Measurements from ENCODE around the gene NCOA7.

The NCOA7 gene

GRCh38 chr6:125812394-125813292 is 21.9 kb downstream of the NCOA7 start:
- no peak for DNase-seq (ENCODE audit: low read depth in 2 of 2, low spot score in 1 of 2)

DNA sequence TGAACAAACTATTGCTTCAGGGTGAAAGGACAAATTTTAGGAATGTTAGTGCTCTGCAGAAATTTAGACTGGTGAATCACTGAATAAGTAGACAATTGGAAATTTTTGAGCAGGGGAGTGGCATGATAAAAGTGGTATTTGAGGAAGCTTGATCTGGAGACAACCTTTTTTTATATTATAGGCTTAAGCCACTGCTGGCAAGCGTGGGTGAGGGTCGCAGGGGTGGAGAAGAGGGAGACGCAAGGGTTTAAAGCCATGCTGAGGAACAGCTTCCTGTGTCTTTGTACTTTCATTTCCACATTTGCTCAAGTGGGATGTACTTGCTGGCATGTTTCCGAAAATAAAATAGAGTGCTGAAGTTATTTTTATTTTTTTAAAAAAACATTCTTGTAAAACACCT is 23.7 kb downstream of the NCOA7 start:
- DNase-seq (ENCODE audit: low read depth in 2 of 2, low spot score in 1 of 2), result no peak

DNA sequence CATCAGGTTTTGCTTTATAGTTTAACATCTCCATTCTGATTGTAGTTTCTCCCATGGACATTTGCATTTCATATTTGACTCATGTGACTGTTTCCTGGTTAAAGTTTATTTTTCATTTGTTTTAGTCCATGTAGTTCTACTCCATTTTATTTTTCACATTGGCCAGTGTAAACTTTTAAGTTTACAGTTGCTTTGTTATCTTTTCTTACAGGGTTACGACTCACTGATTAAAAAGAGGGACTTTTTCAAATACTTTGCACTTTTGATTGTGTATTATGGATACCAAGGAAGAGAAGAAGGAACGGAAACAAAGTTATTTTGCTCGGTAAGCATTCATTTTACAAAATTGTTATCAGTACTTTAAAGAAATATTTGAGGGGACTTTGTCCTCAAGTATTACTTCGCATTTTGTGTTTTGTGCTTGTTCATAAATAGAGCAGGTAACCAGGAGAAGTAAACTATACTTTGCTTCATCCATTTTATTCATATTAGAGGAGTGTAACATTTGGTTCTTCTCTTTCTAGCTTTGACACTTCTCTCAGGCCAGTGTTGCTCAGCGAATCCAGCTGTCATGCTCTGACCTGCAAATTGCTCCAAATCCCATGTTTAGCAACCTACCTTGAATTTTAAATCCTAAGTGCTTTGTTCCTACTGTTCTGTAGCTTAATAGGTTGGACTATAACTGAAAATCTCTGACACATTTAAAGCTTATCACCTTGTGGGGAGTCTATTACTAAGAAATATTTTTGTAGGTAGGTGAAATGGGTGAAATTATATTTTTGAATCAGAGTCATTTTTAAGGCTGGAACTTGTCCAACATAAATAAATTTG is 24.5 kb downstream of the NCOA7 start:
- no peak for DNase-seq (ENCODE audit: low read depth in 2 of 2, low spot score in 1 of 2)

- DNase-seq (ENCODE audit: low read depth in 2 of 2, low spot score in 1 of 2), result no peak
Observed at GRCh38 chr6:125816828-125817280, 26.1 kb downstream of the NCOA7 start.

DNA sequence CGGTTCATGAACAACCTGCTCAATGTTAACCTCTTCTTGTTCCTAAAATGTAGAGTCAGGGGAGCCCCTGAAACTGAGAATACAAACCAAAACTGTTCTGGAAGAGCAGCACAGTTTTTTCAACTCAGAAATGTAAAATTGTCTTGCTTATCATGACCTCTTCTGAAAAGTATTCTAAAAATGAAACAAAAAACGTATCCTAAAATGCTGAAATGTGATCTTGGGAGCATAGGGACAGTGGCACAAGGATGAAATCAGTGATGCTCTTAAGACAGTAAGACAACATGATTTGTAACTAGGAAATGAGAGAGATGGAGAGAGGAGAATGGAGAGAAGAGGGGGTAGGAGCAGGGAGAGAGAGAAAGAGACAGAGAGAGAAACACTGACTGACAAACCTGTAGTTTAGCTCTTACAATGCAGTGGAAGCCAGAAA is 27.5 kb downstream of the NCOA7 start:
- no peak for DNase-seq (ENCODE audit: low read depth in 2 of 2, low spot score in 1 of 2)

- DNase-seq (ENCODE audit: low read depth in 2 of 2, low spot score in 1 of 2), result no peak
Observed at GRCh38 chr6:125818772-125819260, 28.1 kb downstream of the NCOA7 start.

GRCh38 chr6:125819535-125820326 is 29.0 kb downstream of the NCOA7 start:
- DNase-seq (ENCODE audit: low read depth in 2 of 2, low spot score in 1 of 2), result no peak

DNA sequence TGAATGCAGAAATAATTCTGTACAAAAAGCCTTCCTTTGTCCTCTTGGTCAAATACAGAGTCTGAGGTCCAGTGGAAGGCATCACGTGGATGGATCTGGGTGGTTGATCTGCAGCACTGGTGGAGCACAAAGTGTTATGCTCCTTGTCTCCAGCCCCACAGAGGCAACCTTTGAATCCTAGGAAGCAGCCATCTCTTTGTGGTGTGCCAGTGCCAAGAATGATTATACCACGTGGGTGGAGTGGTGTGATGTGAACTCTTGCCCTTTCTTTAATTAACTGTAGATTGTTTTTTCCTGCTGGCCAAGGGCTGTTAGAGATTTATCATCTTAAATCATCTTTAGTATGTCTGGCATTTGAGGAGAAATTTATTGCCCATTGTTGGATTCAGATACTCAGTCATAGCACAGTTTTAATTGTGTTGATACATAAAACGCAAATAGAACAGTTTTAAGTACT is 31.1 kb downstream of the NCOA7 start:
- no peak for DNase-seq (ENCODE audit: low read depth in 2 of 2, low spot score in 1 of 2)

DNA sequence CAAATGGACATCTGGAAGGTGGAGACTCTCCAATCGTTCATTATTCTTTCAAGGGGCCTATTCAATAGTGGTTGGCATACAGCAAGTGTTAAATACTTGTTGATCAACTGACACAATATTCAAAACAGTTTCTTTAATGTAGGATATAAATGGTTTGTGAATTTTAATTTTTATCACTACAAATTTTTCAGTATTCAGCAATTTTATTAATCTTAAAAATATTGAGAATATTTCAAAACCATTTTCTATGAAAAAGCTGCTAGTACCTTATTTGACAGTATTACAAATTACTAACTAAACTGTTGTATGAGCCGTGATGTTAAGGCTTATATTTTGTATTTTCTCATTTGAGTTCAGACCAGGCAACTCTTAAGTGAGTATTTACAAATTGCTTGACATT is 32.4 kb downstream of the NCOA7 start:
- no peak for DNase-seq (ENCODE audit: low read depth in 2 of 2, low spot score in 1 of 2)

GRCh38 chr6:125824946-125825771 is 34.4 kb downstream of the NCOA7 start:
- no peak for DNase-seq (ENCODE audit: low read depth in 2 of 2, low spot score in 1 of 2)

DNA sequence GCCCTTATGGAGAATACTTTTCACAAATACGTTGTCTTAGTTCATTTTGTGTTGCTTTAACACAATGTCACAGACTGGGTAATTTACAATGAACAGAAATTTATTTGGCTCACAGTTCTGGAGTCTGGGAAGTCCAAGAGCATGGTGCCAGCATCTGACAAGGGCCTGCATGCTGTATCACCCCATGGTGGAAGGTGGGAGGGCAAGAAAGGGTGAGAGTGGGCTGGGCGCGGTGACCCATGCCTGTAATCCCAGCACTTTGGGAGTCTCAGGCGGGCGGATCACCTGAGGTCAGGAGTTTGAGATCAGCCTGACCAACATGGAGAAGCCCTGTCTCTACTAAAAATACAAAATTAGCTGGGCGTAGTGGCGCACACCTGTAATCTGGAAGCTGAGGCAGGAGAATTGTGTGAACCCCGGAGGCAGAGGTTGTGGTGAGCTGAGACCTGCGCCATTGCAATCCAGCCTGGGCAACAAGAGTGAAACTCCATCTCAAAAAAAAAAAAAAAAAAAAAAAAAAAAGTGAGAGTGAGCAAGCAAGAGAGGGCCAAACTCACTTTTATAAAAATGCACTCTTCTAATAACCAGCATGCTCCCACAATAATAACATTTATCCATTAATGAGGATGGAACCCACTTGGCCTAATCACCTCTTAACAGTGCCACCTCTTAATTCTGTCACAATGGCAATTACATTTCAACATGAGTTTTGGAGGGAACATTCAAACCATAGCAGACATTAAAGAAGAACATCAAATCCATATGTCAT is 36.1 kb downstream of the NCOA7 start:
- no peak for DNase-seq (ENCODE audit: low read depth in 2 of 2, low spot score in 1 of 2)

- DNase-seq (ENCODE audit: low read depth in 2 of 2, low spot score in 1 of 2), result no peak
Observed at GRCh38 chr6:125827788-125828320, 37.1 kb downstream of the NCOA7 start.

DNA sequence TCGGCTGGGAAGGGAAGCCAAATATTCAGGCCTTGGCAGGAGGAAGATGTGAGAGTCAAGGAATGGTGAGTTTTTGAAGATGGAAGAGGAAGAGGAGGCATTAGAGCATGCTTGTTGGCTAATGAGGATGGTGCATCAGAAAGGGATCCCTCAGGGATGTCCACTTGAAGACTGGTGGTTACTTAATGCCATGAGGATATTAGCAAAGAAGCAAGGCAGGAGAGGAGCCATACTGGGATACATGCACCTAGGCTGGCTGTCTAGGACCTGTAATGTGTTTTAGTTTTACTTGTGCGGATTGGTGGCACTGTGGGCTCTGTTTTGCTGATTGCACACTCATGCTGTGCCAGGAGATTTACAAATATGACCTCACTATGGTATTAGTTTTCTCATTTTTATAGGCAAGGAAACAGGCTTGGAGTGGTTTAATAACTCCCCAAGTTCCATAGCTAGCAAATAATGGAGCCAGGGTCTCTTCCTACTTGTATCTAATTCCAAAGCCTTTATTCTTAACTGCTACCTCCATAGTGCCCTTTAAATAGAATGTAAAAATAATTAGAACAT is 37.8 kb downstream of the NCOA7 start:
- no peak for DNase-seq (ENCODE audit: low read depth in 2 of 2, low spot score in 1 of 2)

GRCh38 chr6:125829433-125829832 is 38.7 kb downstream of the NCOA7 start:
- DNase-seq (ENCODE audit: low read depth in 2 of 2, low spot score in 1 of 2), result peak in 1 of 2 donors; percentile 3

GRCh38 chr6:125831659-125832058 is 40.9 kb downstream of the NCOA7 start:
- DNase-seq (ENCODE audit: low read depth in 2 of 2, low spot score in 1 of 2), result no peak

DNA sequence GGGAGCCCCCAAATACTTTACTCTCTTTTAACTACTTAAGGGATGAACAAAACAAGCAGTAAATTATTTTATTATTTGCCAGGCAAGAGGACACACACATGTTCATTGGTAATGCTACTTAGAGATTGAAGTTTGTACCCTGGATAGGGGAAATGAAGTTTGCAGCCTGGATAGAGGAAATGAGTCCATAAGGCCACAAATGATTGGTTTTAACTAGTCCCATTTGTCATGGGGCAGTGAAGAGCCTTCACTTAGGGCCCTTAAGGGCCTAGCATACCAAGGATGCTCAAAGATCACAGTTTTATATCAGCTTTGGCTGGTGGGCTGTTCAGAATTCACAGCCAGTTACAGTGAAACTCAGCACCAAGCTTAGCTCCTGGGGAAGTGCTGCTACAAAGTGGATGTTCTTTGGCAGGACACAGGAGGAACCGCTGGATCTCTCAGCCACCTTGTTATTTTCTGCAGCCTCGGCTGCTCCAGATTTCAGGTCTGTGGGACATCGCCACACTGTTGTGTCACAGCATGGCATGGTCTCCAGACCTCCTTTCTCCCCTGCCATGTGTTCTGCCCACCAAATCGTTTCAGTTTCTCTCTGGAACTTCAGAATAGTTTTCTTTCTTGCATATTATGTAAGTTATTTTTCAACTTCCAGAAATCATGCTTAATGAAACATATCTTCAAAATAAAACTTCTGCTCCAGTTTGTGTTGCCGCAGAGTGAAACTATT is 41.8 kb downstream of the NCOA7 start:
- DNase-seq (ENCODE audit: low read depth in 2 of 2, low spot score in 1 of 2), result no peak

GRCh38 chr6:125834348-125834747 is 43.6 kb downstream of the NCOA7 start:
- no peak for DNase-seq (ENCODE audit: low read depth in 2 of 2, low spot score in 1 of 2)

DNA sequence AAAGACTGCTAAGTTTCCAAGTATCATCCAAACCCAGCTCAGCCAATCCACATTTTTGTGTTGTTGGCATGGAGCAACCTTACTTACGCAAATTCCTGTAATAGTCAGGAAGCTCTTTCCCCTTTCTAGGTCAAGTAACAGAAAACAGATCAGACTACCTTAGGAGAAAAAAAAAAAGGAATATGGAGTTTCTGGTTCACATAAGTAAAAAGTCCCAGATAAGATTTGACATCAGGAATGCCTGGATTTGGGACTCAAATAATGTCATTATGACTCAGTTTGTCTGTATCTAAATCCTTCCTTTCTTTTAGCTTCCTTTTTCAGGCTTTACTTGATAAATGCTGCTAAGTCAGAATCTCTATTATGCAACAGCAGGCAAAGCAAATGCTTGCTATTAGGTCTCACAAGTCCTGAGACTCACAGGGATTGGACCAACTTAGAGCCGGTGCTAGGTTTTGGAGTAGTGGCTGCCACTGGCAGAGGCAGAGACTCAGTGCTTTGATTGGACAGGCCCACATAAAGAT is 44.5 kb downstream of the NCOA7 start:
- no peak for DNase-seq (ENCODE audit: low read depth in 2 of 2, low spot score in 1 of 2)
